Globus pallidus (tissue), 1 donor: ENCODE data around the gene SERPINI1.

Source experiments
- DNase-seq: peaks from one replicate; pipeline ENCODE4 v3.0.0-alpha.2; 2015; ENCODE audit warnings: low spot score

SERPINI1 gene

DNA sequence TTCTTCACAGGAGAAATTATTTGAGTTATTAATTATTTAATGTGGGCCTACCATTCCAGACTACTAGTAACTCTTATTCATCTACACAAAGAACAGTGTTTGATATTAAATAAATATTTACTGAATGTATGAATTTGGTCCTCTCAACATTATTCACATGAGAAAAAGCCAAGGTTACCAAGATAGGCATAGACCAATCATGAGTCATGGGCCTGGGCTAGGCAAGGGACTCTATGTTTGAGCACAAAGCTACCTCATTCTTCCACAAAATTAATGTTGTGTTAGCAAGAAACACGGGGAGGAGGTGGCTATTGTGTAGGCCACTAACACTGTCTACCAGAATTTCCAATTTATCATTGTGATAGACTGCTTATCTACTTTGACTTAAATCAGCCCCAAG is 115.7 kb downstream of the SERPINI1 start:
- DNase-seq: no peak

DNA sequence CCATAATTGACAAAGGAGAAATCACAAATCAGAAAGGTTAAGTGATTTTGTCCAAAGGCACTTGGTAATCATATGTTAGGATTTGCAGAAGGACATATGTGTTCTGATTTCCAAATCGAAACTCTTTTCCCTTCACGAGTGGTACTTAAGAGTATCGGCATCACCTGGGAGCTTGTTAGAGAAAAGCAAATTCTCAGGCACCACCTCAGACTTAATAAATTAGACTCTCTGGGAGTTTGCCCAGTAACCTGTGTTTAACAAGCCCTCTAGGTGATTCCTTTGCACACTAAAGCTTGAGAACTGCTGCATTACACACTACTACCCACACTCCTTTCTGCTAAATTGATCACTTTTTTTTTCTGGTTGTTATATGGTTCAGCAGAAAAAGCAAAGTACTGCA is 116.2 kb downstream of the SERPINI1 start:
- DNase-seq: no peak

DNA sequence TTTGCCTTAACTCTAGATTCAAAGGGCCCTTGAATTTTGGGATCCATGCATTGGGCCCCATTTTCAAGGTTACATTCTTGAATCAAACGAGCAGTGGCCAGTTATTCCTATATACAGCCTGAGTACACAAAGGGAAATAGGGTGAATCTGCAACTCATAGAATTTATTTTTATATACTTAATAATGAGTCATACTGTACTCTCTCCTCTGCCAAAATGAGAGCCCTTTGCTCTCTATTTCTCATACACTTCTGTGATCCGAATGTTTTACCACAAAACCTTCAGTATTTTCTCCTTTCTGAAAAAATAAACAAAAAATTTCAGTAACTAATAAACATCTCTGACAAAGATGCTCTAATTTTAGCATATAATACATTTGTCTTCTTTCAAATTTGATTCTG is 116.7 kb downstream of the SERPINI1 start:
- no peak for DNase-seq

DNA sequence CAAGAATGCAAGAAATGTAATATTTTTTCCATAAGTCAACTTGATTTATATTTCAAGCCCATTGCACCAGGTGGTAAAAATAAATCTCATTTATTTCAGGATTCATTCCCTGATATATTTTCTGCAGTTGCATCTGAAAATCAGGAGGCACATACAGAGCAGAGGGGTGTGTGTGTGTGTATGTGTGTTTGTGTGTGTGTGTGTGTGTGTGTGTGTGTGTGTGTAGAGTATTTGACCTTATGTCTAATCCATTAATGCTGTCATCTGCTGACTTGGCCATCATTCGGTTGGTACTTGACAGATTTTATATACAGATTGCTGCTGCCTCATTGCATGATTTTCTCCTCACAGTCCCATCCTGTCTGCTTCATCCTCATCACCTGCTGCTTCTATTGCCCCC is 118.5 kb downstream of the SERPINI1 start:
- DNase-seq: no peak

GRCh38 chr3:167854846-167855245 is 119.3 kb downstream of the SERPINI1 start:
- no peak for DNase-seq

DNA sequence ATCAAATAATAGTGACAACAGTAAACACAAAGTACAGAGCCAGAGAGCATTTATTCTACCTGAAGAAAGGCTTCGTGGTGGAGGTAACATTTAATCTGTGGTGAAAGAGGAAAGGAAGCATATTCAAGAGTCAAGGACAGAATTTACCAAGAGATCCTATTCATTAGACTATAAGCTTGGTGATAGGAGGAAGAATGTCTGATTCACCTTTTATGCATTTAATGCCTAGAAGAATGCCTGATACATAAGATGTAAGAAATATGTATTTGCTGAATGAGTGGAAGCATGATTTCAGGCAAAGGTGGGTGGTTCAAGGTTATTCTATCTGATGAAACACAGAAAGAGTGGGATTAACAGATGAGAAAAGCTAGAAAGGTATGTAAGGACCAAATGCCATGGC is 119.8 kb downstream of the SERPINI1 start:
- DNase-seq: no peak

DNA sequence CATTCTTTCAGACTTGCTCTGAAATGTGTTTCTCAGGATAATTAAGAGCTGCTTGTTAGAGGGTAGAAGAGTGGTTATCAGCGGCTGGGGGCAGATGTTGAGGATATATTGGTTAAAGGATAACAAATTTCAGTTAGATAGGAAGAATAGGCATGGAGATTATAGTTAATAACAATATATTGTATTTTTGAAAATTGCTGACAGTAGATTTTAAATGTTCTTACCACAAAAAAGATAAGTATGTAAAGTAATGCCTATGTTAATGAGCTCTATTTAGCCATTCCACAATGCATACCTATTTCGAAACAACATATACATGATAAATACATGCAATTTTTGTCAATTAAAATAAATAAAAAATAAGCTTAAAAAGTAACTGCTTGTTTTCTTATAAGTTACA is 123.3 kb downstream of the SERPINI1 start:
- no peak for DNase-seq

DNA sequence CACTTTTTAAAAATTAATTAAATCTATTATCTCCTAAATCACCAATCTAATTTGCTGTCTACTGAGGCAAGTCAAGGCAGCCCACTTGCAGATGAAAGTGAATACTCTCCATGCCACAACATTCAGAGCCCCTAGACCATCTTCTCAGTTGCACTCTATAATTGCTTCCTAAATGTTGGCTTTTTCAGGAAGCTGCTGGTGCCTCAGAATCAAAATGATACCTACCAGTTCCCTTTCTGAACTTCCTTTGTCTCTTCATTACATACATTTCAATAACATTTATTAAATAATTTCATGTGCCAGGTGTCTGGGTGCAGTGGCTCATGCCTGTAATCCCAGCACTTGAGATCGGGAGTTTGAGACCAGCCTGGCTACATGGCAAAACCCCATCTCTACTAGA is 124.1 kb downstream of the SERPINI1 start:
- no peak for DNase-seq

GRCh38 chr3:167861649-167862048 is 126.1 kb downstream of the SERPINI1 start:
- DNase-seq: no peak

DNA sequence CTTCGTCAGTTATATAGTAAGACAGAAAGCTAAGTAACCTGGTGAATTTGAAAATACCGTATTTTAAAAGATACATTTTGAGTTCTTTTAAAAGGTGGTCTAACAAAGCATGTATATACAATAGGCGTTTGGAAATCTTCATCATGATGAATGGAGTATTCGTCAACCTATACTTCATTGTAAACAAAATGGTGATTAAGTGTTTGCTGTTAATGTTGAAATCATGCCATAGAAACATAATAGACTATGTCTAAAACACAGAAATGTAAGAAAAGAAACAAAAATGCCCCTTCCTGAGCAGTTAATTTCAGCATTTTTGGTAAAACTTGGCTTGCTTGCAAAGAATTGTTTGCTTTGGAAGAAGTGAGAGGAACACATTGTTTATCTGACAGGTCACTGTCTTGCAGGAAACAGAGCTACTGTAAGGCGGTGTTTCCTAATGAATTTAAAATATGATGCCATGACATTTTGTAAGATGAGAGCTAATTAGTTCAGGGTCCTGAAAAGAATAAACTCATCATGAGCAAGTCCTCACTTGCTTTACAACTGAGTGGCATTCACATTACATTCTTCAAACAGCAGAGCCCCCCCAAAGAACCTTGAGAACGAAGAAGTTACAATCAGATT is 126.7 kb downstream of the SERPINI1 start:
- no peak for DNase-seq

- DNase-seq: no peak
Observed at GRCh38 chr3:167863811-167864551, 128.5 kb downstream of the SERPINI1 start.

GRCh38 chr3:167864552-167864874 is 129.0 kb downstream of the SERPINI1 start:
- DNase-seq: no peak

- DNase-seq: no peak
Observed at GRCh38 chr3:167866331-167866730, 130.8 kb downstream of the SERPINI1 start.

DNA sequence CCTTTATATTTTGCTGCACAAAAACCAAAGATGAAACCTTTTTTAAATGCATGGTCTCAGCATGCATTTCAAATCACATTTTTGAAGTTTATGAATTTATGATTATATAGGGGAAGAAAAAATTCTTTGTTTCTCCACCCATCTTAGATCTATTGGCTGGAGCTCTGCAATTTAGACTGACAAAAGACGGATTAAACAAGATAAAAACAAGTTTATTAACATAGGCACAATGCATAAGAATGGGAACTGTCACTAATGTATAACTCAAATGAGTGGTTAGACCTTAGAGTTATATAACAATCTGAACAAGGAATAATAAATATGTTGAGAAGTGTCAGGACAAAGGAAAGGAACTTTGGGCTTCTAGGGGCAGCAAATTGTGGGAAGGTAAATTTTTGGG is 132.5 kb downstream of the SERPINI1 start:
- no peak for DNase-seq

GRCh38 chr3:167870181-167870580 is 134.7 kb downstream of the SERPINI1 start:
- DNase-seq: no peak

DNA sequence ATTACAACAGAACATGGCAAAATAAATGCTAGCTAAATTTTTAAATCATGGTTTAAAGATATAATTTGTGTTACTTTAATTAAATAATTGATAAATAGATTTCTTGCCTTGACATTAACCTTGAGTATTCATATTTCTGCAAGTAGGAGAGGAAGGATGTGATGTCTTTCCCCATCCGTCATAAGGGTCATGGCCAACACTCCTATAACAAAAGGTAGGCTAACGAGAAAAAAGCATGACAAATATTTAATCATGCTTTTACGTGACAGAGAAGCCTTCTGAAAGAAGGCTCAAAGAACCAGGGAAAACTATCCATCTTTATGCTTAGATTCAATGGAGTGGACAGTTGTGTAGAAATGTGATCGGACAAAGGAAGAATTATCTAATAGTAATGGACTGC is 135.2 kb downstream of the SERPINI1 start:
- no peak for DNase-seq

DNA sequence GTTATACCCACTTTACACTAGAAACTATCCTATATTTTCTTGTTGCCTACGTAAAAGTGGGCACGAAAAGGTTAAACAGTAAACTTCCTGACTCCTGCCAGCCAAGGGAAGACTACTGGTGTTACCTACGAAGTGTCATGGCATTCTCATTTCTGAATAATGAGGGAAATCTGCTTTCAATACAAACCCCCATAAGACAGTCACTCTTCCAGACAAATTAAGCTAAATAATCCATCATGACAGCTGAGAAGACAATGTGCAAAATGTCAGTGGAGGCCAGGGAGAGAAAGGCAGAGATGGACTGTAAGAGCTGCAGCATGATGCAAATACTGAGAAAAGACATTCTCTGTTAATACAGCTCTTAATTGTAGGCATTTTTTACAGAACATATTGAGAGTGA is 136.5 kb downstream of the SERPINI1 start:
- DNase-seq: no peak

GRCh38 chr3:167872941-167873340 is 137.4 kb downstream of the SERPINI1 start:
- no peak for DNase-seq

DNA sequence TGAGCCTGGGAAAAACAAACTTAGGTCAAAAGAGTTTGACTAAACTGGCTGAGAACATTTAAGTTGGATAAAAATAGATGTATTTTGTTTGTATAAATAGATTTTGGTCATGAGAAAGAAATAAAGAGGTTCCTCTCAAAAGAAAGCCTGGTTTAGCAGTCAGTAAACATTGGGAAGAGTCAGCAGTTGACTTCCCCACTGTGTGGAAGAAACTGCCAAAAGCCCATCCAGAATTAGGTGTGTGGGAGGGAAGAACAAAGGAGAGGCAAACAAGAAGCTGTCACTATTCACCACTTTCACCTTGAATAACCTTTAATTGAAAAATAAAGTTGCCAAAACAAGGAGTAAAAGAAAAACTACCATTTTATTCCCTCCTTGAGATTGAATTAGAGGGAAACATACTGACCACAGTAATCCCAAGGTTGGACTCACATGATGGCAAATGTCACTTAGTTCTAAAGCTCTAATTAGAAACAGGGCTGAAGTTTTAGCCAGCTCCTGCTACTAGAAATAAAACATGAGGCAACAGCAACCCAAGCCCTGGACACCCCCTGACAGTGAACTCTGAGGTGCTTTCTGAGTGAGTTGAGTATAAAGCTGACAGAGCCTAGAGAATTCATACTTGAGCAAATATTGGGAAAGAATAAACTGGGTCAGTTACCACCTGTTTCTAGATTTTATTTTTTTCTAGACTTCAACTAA is 139.3 kb downstream of the SERPINI1 start:
- no peak for DNase-seq
